Esophagus squamous epithelium (tissue), 5 donors: ENCODE measurements around the gene ZNF565. TPM values are rescaled to one million over a fixed set of nuclear protein-coding genes. Genes with fewer than 3 reads are reported as not detected.
"Not testable (repeated sequence)": the region's sequence is repeated elsewhere in the genome, so short reads cannot be mapped to it uniquely, and the experiment has no call there.

Experiments used
- DNase-seq: peaks from one replicate; lab custom pipeline; 2025; lab: John Stamatoyannopoulos, UW
- H3K27ac ChIP-seq, 4 donors: fragments of 200-600 bp; sonication (generic); one replicate each; pipeline ENCODE4 v1.5.1; 2016 to 2019; ENCODE audit warnings: mild to moderate bottlenecking in 1 of 4
- H3K27me3 ChIP-seq, 4 donors: fragments of 200-600 bp; sonication (generic); 1 replicate in 3 of 4; 2 replicates in 1 of 4; pipeline versions ENCODE4 v1.5.1 to v1.6.0; 2017 to 2021; ENCODE audit warnings: antibody characterized with exemption in 1 of 4
- H3K36me3 ChIP-seq, 3 donors: fragments of 200-600 bp; sonication (generic); one replicate each; pipeline ENCODE4 v1.5.1; 2016 to 2019
- H3K4me1 ChIP-seq, 3 donors: fragments of 200-600 bp; sonication (generic); one replicate each; pipeline ENCODE4 v1.5.1; 2017 to 2019
- H3K4me3 ChIP-seq, 4 donors: fragments of 200-600 bp; sonication (generic); 1 replicate in 3 of 4; 2 replicates in 1 of 4; pipeline ENCODE4 v1.5.1; 2016 to 2019; ENCODE audit warnings: mild to moderate bottlenecking in 2 of 4, moderate library complexity in 1 of 4
- H3K9me3 ChIP-seq, 3 donors: fragments of 200-600 bp; sonication (generic); one replicate each; pipeline ENCODE4 v1.5.1; 2016 to 2019
- CTCF ChIP-seq, 6 experiments: fragments of 450-650 bp in 4 of 6; fragments of 200-600 bp in 2 of 6; sonication (generic) in 2 of 6; IDR thresholded peaks; one replicate each; pipeline ENCODE4 v1.5.1; 2016 to 2019; ENCODE audit warnings: antibody characterized with exemption in 6 of 6, mild to moderate bottlenecking in 4 of 6, moderate library complexity in 4 of 6
- POLR2A ChIP-seq, 4 donors: fragments of 450-650 bp; IDR thresholded peaks; one replicate each; pipeline ENCODE4 v1.6.1; 2017; ENCODE audit warnings: antibody characterized with exemption in 4 of 4, mild to moderate bottlenecking in 4 of 4, moderate library complexity in 3 of 4
- WGBS, 2 donors: methylation state at CpG; one replicate each; pipeline ENCODE4 v1.1.5; 2018; 5-methylcytosine and 5-hydroxymethylcytosine counted together
- intact Hi-C: fragments of 100-400 bp; cut with DNase I; formaldehyde crosslinking; loops from one replicate; pipeline ENCODE4 v1.15.0; 2022
- small RNA-seq, 4 donors: library from RNA; depleted of rRNA; stranded (forward); fragments of <200 nt; gene quantifications; one replicate each; pipeline ENCODE3, GENCODE V24; 2016
- total RNA-seq, 4 donors: library from RNA; depleted of rRNA; stranded (reverse); fragments of >200 nt; gene quantifications; one replicate each; pipeline ENCODE4 v1.1.0, GENCODE V29; 2016
- donor health status: DM: yes; HTN: yes; CAD: no.

ZNF565 gene
- total RNA-seq, 4 donors from 2014 or later: 1.6 to 5.5 (median 2.8) TPM

GRCh38 chr19:36136964-36137686 is 77.3 kb downstream of the ZNF565 start:
- 36 to 49% methylated on average over 10 to 12 of the region's 12 CpGs for WGBS, 2 donors
- peak overlapping the region; percentile 87 to 99 (median 96) for H3K27ac ChIP-seq
- no peaks in the 10 kb centered on the region for H3K27me3 ChIP-seq
- H3K9me3 ChIP-seq: no peaks in the 10 kb centered on the region
- intact Hi-C loops: no loop called here
- peaks cover 32 to 80% (median 39%) of the 10 kb centered on the region in 3 donors for H3K4me1 ChIP-seq
- TF ChIP-seq POLR2A (IDR thresholded peaks at IDR 0.05) (peak in 1 of 4 donors; percentile 37), CTCF (IDR thresholded peaks at IDR 0.05) (no peak)
- DNase-seq: no peak
- peaks cover under 1 to 7% (median 1%) of the 10 kb centered on the region in 3 donors for H3K36me3 ChIP-seq
- peak overlapping the region in 1 of 4 donors; percentile 40 for H3K4me3 ChIP-seq

- H3K4me3 ChIP-seq, H3K9me3 ChIP-seq, intact Hi-C loops, H3K36me3 ChIP-seq, H3K27me3 ChIP-seq, DNase-seq: not testable (repeated sequence)
- WGBS, 2 donors: 100% methylated on average over 3 of the region's 4 CpGs; no CpG with 5 or more reads in 1 of the 2 donors
- Histone ChIP-seq H3K4me1 (peaks cover 26 to 85% (median 45%) of the 10 kb centered on the region in 3 donors), H3K27ac (peak overlapping the region in 3 of 4 donors; percentile 92 to 99 (median 99))
Measured at GRCh38 chr19:36134867-36135266, 79.6 kb downstream of the ZNF565 start.

Small RNA genes lying within 50 kb of the gene (small RNA-seq; reads per million reads assigned to genes)
- 0 reads per million in 4 donors for gene RF00019

Other genes with a start within 250 kb of the ZNF565 start
- gene SDHAF1, start 219.5 kb downstream of the ZNF565 start, total RNA-seq: 10 to 100 TPM; 17.6 to 40.1 (median 29.6) TPM
- gene SYNE4, start 205.9 kb downstream of the ZNF565 start, total RNA-seq: under 1 TPM in 3 of 4 donors, not detected in 1; 0.26 to 0.95 (median 0.57) TPM
- 10 to 100 TPM; 14.6 to 28.6 (median 18.8) TPM for gene ALKBH6, start 200.5 kb downstream of the ZNF565 start, total RNA-seq
- gene CLIP3, start 181.8 kb downstream of the ZNF565 start, total RNA-seq: 10 to 100 TPM in 1 of 4 donors, 1 to 10 TPM in 2, under 1 TPM in 1; 0.80 to 15.3 (median 2.7) TPM
- 1 to 10 TPM; 2.8 to 4.8 (median 3.6) TPM for gene THAP8, start 160.4 kb downstream of the ZNF565 start, total RNA-seq
- gene WDR62, start 159.8 kb downstream of the ZNF565 start, total RNA-seq: 1 to 10 TPM; 1.1 to 4.8 (median 3.5) TPM
- not detected for gene OVOL3, start 103.5 kb downstream of the ZNF565 start, total RNA-seq
- gene POLR2I, start 99.8 kb downstream of the ZNF565 start, total RNA-seq: 10 to 100 TPM; 41.7 to 58.0 (median 47.6) TPM
- 100 to 1,000 TPM in 3 of 4 donors, 10 to 100 TPM in 1; 97.9 to 157 (median 117) TPM for gene TBCB, start 99.2 kb downstream of the ZNF565 start, total RNA-seq
- gene CAPNS1, start 74.6 kb downstream of the ZNF565 start, total RNA-seq: 100 to 1,000 TPM; 211 to 284 (median 266) TPM
- 10 to 100 TPM in 1 of 4 donors, 1 to 10 TPM in 3; 2.0 to 15.8 (median 3.1) TPM for gene COX7A1, start 62.2 kb downstream of the ZNF565 start, total RNA-seq
- 10 to 100 TPM; 40.3 to 72.9 (median 59.6) TPM for gene ZNF146, start 441 bp upstream of the ZNF565 start, total RNA-seq
- 1 to 10 TPM in 3 of 4 donors, under 1 TPM in 1; 0.88 to 4.0 (median 2.0) TPM for gene ZFP14, start 164.5 kb upstream of the ZNF565 start, total RNA-seq
- 1 to 10 TPM in 2 of 4 donors, under 1 TPM in 2; 0.30 to 2.1 (median 0.95) TPM for gene ZFP82, start 204.0 kb upstream of the ZNF565 start, total RNA-seq